SK-N-SH (cell line): ENCODE measurements around the gene TUBB4A. TPM values are rescaled to one million over a fixed set of nuclear protein-coding genes. Genes with fewer than 3 reads are reported as not detected.

Source experiments
- CTCF ChIA-PET: fragments of 300-600, 350-600 bp; formaldehyde crosslinking; extraction: SDS; loops from one replicate; lab custom pipeline; 2021; lab: Yijun Ruan, JAX
- POLR2A ChIA-PET: fragments of 350-600 bp; sonication (Branson Sonifier 250); formaldehyde crosslinking; extraction: SDS; loops from one replicate; lab custom pipeline; 2020; ENCODE audit warnings: antibody characterized with exemption, inconsistent platforms; lab: Yijun Ruan, JAX
- DNase-seq: peaks from one replicate; pipeline ENCODE4 v3.0.0; 2012
- H2AFZ ChIP-seq: fragments of 200-600 bp; sonication (generic); 2 replicates; pipeline ENCODE4 v1.8.1; 2016; ENCODE audit warnings: antibody characterized with exemption, mild to moderate bottlenecking, low read depth
- H3F3A ChIP-seq: fragments of 200-600 bp; sonication (generic); replicated peaks from 2 replicates; pipeline ENCODE3; 2016; ENCODE audit warnings: antibody characterized with exemption, mild to moderate bottlenecking; ENCODE audit not compliant: insufficient read depth
- H3K27ac ChIP-seq, 2 experiments: fragments of 200-500 bp in 1 of 2; fragments of 200-600 bp in 1 of 2; sonication (Bioruptor generic) in 1 of 2; sonication (generic), shearing (Covaris generic) in 1 of 2; 2 replicates each; pipeline versions ENCODE4 v1.5.1 to v1.6.1; 2014 to 2016; ENCODE audit warnings: low read depth in 2 of 2, inconsistent platforms in 1 of 2, low read length in 1 of 2, mild to moderate bottlenecking in 1 of 2, mixed read lengths in 1 of 2
- H3K27me3 ChIP-seq: fragments of 200-600 bp; sonication (generic), shearing (Covaris generic); 2 replicates; pipeline ENCODE4 v1.6.1; 2016; ENCODE audit warnings: mixed run types; ENCODE audit not compliant: insufficient read depth
- H3K36me3 ChIP-seq, 2 experiments: fragments of 200-500 bp in 1 of 2; fragments of 200-600 bp in 1 of 2; sonication (Bioruptor generic) in 1 of 2; sonication (generic) in 1 of 2; replicated peaks in 1 of 2; 2 replicates each; pipeline versions ENCODE3 to v1.5.1; 2014 to 2016; ENCODE audit warnings: low read length in 1 of 2, mild to moderate bottlenecking in 1 of 2; ENCODE audit not compliant: insufficient read depth in 2 of 2, control insufficient read depth in 1 of 2
- H3K4me1 ChIP-seq, 2 experiments: fragments of 200-500 bp in 1 of 2; fragments of 200-600 bp in 1 of 2; sonication (Bioruptor generic) in 1 of 2; sonication (generic), shearing (Covaris generic) in 1 of 2; 2 replicates each; pipeline versions ENCODE4 v1.5.1 to v1.6.1; 2014 to 2016; ENCODE audit warnings: low read depth in 1 of 2, low read length in 1 of 2, mixed run types in 1 of 2; ENCODE audit not compliant: insufficient read depth in 2 of 2, control insufficient read depth in 1 of 2
- H3K4me2 ChIP-seq: fragments of 200-600 bp; sonication (generic), shearing (Covaris generic); 2 replicates; pipeline ENCODE4 v1.6.1; 2017; ENCODE audit warnings: mixed run types
- H3K4me3 ChIP-seq, 2 experiments: fragments of 200-500 bp in 1 of 2; fragments of 200-600 bp in 1 of 2; sonication (Bioruptor generic) in 1 of 2; sonication (generic), shearing (Covaris generic) in 1 of 2; 2 replicates each; pipeline versions ENCODE4 v1.5.1 to v1.8.1; 2014 to 2016; ENCODE audit warnings: low read depth in 2 of 2, inconsistent platforms in 1 of 2, low read length in 1 of 2, mild to moderate bottlenecking in 1 of 2, mixed read lengths in 1 of 2, moderate library complexity in 1 of 2
- H3K79me2 ChIP-seq: fragments of 200-600 bp; sonication (generic); 2 replicates; pipeline ENCODE4 v1.8.1; 2017; ENCODE audit warnings: mild to moderate bottlenecking; ENCODE audit not compliant: insufficient read depth
- H3K9ac ChIP-seq: fragments of 200-600 bp; sonication (generic); 2 replicates; pipeline ENCODE4 v1.6.1; 2017; ENCODE audit warnings: mixed run types
- H3K9me2 ChIP-seq: fragments of 200-600 bp; sonication (generic); 2 replicates; pipeline ENCODE4 v1.6.1; 2017; ENCODE audit warnings: mixed run types
- H3K9me3 ChIP-seq: fragments of 200-600 bp; sonication (generic); 2 replicates; pipeline ENCODE4 v1.6.1; 2017; ENCODE audit warnings: mixed run types, mild to moderate bottlenecking, moderate library complexity
- H4K20me1 ChIP-seq: fragments of 200-600 bp; sonication (generic); 2 replicates; pipeline ENCODE4 v1.6.1; 2017; ENCODE audit warnings: mild to moderate bottlenecking, mixed run types; ENCODE audit not compliant: insufficient read depth
- CHD2 ChIP-seq: fragments of 150-350 bp; IDR thresholded peaks from 2 replicates; pipeline ENCODE4 v1.6.1; 2018; ENCODE audit warnings: low read length; ENCODE audit not compliant: partially characterized antibody
- EP300 ChIP-seq, 2 experiments: IDR thresholded peaks; 2 replicates each; pipeline versions ENCODE4 v1.4.0 to v1.6.1; 2012; ENCODE audit warnings: borderline replicate concordance in 1 of 2, low read depth in 1 of 2, low read length in 1 of 2
- FOSL2 ChIP-seq: IDR thresholded peaks from 2 replicates; pipeline ENCODE4 v1.4.0; 2012; ENCODE audit warnings: low read depth, mild to moderate bottlenecking, moderate library complexity, borderline replicate concordance
- FOXJ3 ChIP-seq: sonication (generic); formaldehyde crosslinking; IDR thresholded peaks from 2 replicates; pipeline ENCODE4 v1.5.1; 2020; ENCODE audit warnings: mild to moderate bottlenecking, missing genetic modification reagents
- FOXM1 ChIP-seq: IDR thresholded peaks from 2 replicates; pipeline ENCODE4 v1.4.0; 2012; ENCODE audit warnings: low read depth, mild to moderate bottlenecking
- GATA2 ChIP-seq: sonication (generic); formaldehyde crosslinking; IDR thresholded peaks from 2 replicates; pipeline ENCODE4 v1.5.0; 2020; ENCODE audit warnings: mild to moderate bottlenecking, missing genetic modification reagents
- MEF2A ChIP-seq: IDR thresholded peaks from 2 replicates; pipeline ENCODE4 v1.4.0; 2012; ENCODE audit warnings: low read depth, borderline replicate concordance
- NRF1 ChIP-seq: IDR thresholded peaks from 2 replicates; pipeline ENCODE4 v1.6.1; 2012; ENCODE audit warnings: low read depth, mild to moderate bottlenecking, low read length
- RAD21 ChIP-seq: IDR thresholded peaks from 2 replicates; pipeline ENCODE4 v1.6.1; 2012; ENCODE audit warnings: mild to moderate bottlenecking, low read length
- RXRA ChIP-seq: IDR thresholded peaks from 2 replicates; pipeline ENCODE4 v1.4.0; 2012; ENCODE audit warnings: low read depth, mild to moderate bottlenecking, borderline replicate concordance
- TAF1 ChIP-seq: IDR thresholded peaks from 2 replicates; pipeline ENCODE4 v1.6.1; 2012; ENCODE audit warnings: low read depth, mild to moderate bottlenecking, low read length, moderate library complexity, borderline replicate concordance
- TEAD4 ChIP-seq: IDR thresholded peaks from 2 replicates; pipeline ENCODE4 v1.4.0; 2012; ENCODE audit warnings: mild to moderate bottlenecking, borderline replicate concordance; ENCODE audit not compliant: insufficient read depth
- WGBS: methylation state at CpG from one replicate; pipeline ENCODE4 v1.1.6; 2017; ENCODE audit warnings: low lambda C conversion rate; 5-methylcytosine and 5-hydroxymethylcytosine counted together
- polyA plus RNA-seq, 3 experiments: library from polyadenylated mRNA; depleted of rRNA; stranded (reverse); fragments of >200 nt; gene quantifications; 2 replicates each; pipeline ENCODE4 v1.2.3, GENCODE V29; 2012
- TF ChIP-seq, protein P1 (sequence below): IDR thresholded peaks from 2 replicates; pipeline ENCODE4 v1.4.0; 2012; ENCODE audit warnings: low read depth, borderline replicate concordance
- TF ChIP-seq, protein P2 (sequence below): IDR thresholded peaks from 2 replicates; pipeline ENCODE4; 2012
- TF ChIP-seq, protein P3 (sequence below): IDR thresholded peaks from 2 replicates; pipeline ENCODE4 v1.4.0; 2012; ENCODE audit warnings: low read depth, borderline replicate concordance

Gene TUBB4A
- polyA plus RNA-seq, 1 of the 3 experiments (the other 2 are of a cell fraction), result 4.5 TPM

DNA sequence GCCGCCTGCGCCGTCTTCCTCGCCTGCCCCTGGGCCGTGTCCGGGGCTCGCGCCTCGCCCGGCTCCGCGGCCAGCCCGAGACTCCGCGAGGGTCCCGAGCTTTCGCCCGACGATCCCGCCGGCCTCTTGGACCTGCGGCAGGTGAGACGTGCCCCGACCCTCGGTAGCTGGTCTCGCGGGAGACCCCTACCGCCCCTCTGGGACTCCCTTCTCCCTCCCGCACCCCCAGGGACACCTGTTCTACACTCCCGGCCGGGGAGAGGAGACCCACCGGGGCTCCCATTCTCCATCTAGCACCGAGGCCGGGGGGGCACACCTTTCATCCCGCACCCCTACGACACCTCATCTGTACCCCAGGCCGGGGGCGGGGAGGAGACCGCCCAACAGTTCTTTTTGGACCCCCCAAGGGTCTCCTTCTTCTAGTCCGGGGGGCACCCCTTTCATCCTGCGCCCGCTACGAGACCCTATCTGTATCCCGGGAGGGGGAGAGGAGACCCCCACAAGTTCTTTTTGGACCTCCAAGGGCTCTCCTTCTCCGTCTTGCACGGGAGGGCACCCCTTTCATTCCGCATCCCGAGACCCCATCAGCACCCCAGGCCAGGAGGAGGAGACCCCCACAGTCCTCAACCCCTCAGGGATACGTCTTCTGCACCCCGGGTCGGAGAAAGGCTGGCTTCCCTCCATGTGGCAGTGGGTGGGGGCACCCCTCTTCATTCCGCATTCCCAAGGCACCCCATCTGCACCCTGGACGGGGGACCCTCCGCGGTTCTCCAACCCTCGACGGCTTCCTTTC is 29.2 kb upstream of the TUBB4A start:
- Histone ChIP-seq H3F3A (peaks cover 11% of the 10 kb centered on the region), H3K9me3 (no peaks in the 10 kb centered on the region), H3K4me2 (peak overlapping the region; percentile 100), H3K27me3 (peaks cover 15% of the 10 kb centered on the region; the same call in 1 of the 2 replicates), H3K27ac (no peak overlapping the region; a peak in 1 of 4 replicates), H3K79me2 (peaks cover 14% of the 10 kb centered on the region), H3K36me3 (no peaks in the 10 kb centered on the region), H4K20me1 (no peaks in the 10 kb centered on the region), H3K4me3 (peak overlapping the region; percentile 41 to 69), H2AFZ (peak overlapping the region; percentile 96; the same call in 1 of the 2 replicates), H3K9me2 (no peaks in the 10 kb centered on the region), H3K4me1 (no peaks in the 10 kb centered on the region; a peak in 1 of 4 replicates)
- CTCF ChIA-PET, result interaction anchor here (0.7 kb wide), 1 partner anchor 20 kb away, joined by 3 read pairs; no protein-coding TSS in a partner anchor
- TF ChIP-seq EP300 (IDR thresholded peaks at IDR 0.05; ENCODE audit: borderline replicate concordance in 1 of 2, low read depth in 1 of 2, low read length in 1 of 2), result no peak
- TF ChIP-seq GATA2 (CRISPR knock-in tag), result no peak
- no peak for TF ChIP-seq FOXJ3
- TF ChIP-seq, protein P1, sequence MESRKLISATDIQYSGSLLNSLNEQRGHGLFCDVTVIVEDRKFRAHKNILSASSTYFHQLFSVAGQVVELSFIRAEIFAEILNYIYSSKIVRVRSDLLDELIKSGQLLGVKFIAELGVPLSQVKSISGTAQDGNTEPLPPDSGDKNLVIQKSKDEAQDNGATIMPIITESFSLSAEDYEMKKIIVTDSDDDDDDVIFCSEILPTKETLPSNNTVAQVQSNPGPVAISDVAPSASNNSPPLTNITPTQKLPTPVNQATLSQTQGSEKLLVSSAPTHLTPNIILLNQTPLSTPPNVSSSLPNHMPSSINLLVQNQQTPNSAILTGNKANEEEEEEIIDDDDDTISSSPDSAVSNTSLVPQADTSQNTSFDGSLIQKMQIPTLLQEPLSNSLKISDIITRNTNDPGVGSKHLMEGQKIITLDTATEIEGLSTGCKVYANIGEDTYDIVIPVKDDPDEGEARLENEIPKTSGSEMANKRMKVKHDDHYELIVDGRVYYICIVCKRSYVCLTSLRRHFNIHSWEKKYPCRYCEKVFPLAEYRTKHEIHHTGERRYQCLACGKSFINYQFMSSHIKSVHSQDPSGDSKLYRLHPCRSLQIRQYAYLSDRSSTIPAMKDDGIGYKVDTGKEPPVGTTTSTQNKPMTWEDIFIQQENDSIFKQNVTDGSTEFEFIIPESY, result no peak
- TF ChIP-seq RAD21, result no peak
- TF ChIP-seq FOXM1, result no peak
- TF ChIP-seq, protein P2, sequence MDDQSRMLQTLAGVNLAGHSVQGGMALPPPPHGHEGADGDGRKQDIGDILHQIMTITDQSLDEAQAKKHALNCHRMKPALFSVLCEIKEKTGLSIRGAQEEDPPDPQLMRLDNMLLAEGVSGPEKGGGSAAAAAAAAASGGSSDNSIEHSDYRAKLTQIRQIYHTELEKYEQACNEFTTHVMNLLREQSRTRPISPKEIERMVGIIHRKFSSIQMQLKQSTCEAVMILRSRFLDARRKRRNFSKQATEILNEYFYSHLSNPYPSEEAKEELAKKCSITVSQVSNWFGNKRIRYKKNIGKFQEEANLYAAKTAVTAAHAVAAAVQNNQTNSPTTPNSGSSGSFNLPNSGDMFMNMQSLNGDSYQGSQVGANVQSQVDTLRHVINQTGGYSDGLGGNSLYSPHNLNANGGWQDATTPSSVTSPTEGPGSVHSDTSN, result no peak
- no peak for TF ChIP-seq MEF2A
- TF ChIP-seq FOSL2, result no peak
- no peak for TF ChIP-seq RXRA
- no peak for TF ChIP-seq TEAD4
- TF ChIP-seq, protein P3, sequence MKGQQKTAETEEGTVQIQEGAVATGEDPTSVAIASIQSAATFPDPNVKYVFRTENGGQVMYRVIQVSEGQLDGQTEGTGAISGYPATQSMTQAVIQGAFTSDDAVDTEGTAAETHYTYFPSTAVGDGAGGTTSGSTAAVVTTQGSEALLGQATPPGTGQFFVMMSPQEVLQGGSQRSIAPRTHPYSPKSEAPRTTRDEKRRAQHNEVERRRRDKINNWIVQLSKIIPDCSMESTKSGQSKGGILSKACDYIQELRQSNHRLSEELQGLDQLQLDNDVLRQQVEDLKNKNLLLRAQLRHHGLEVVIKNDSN, result no peak
- TF ChIP-seq TAF1, result no peak
- TF ChIP-seq CHD2, result no peak
- no peak for TF ChIP-seq NRF1
- TF ChIP-seq, all 33 proteins: peak for 0
- DNase-seq, result no peak
- peak overlapping the region; percentile 89; the same call in 1 of the 2 replicates for H3K9ac ChIP-seq
- WGBS, result 15% methylated on average over 26 of the region's 57 CpGs
- POLR2A ChIA-PET, result no interaction called here
